Urothelium cell line (cell line): ENCODE results near the gene ETHE1.

Experiments used
- DNase-seq: peaks from one replicate; pipeline ENCODE4 v3.0.0; 2011; ENCODE audit warnings: low spot score, mixed read lengths
- FAIRE-seq: peaks from 2 replicates; lab custom pipeline; 2011; peaks lifted over from hg19 to GRCh38; lab: Jason Lieb, UNC

The ETHE1 gene

GRCh38 chr19:43495082-43495481, 31.9 kb downstream of the ETHE1 start:
- no peak for FAIRE-seq

GRCh38 chr19:43490759-43491158, 36.2 kb downstream of the ETHE1 start:
- DNase-seq, result no peak
- FAIRE-seq, result no peak

More at GRCh38 chr19:43495082-43495481, 31.9 kb downstream of the ETHE1 start:
- DNase-seq, result no peak

- no peak for FAIRE-seq
- DNase-seq, result no peak
Observed at GRCh38 chr19:43489979-43490599, 36.9 kb downstream of the ETHE1 start.

GRCh38 chr19:43489310-43489709, 37.7 kb downstream of the ETHE1 start:
- DNase-seq (no peak), FAIRE-seq (no peak)

- FAIRE-seq (no peak), DNase-seq (no peak)
Observed at GRCh38 chr19:43488179-43488578, 38.8 kb downstream of the ETHE1 start.

GRCh38 chr19:43486412-43486811, 40.6 kb downstream of the ETHE1 start:
- no peak for DNase-seq
- no peak for FAIRE-seq

- FAIRE-seq (no peak), DNase-seq (no peak)
Observed at GRCh38 chr19:43485951-43486350, 41.0 kb downstream of the ETHE1 start.

GRCh38 chr19:43483281-43483680, 43.7 kb downstream of the ETHE1 start:
- DNase-seq, result no peak
- FAIRE-seq, result no peak

- no peak for FAIRE-seq
- no peak for DNase-seq
Observed at GRCh38 chr19:43482193-43482592, 44.8 kb downstream of the ETHE1 start.

- FAIRE-seq, result no peak
- DNase-seq, result no peak
Observed at GRCh38 chr19:43481701-43482100, 45.3 kb downstream of the ETHE1 start.

GRCh38 chr19:43480574-43480973, 46.4 kb downstream of the ETHE1 start:
- DNase-seq (no peak), FAIRE-seq (no peak)

GRCh38 chr19:43479961-43480561, 46.9 kb downstream of the ETHE1 start:
- DNase-seq (no peak), FAIRE-seq (no peak)

GRCh38 chr19:43479226-43479625, 47.8 kb downstream of the ETHE1 start:
- no peak for DNase-seq

GRCh38 chr19:43478323-43478722, 48.7 kb downstream of the ETHE1 start:
- DNase-seq, result no peak
- FAIRE-seq, result no peak

More at GRCh38 chr19:43479226-43479625, 47.8 kb downstream of the ETHE1 start:
- FAIRE-seq, result no peak

- no peak for DNase-seq
- no peak for FAIRE-seq
Observed at GRCh38 chr19:43476606-43477005, 50.4 kb downstream of the ETHE1 start.

- FAIRE-seq, result no peak
- DNase-seq, result no peak
Observed at GRCh38 chr19:43474986-43475705, 51.9 kb downstream of the ETHE1 start.

GRCh38 chr19:43474487-43474886, 52.5 kb downstream of the ETHE1 start:
- DNase-seq (no peak), FAIRE-seq (no peak)

GRCh38 chr19:43471091-43471490, 55.9 kb downstream of the ETHE1 start:
- FAIRE-seq, result no peak

GRCh38 chr19:43470288-43470687, 56.7 kb downstream of the ETHE1 start:
- DNase-seq (no peak), FAIRE-seq (no peak)

More at GRCh38 chr19:43471091-43471490, 55.9 kb downstream of the ETHE1 start:
- DNase-seq, result no peak

GRCh38 chr19:43469160-43469480, 57.9 kb downstream of the ETHE1 start:
- no peak for DNase-seq
- FAIRE-seq, result no peak

GRCh38 chr19:43468354-43469159, 58.4 kb downstream of the ETHE1 start:
- no peak for DNase-seq
- no peak for FAIRE-seq
